Stimulated activated CD8-positive, alpha-beta memory T cell treated with anti-CD3 and anti-CD28 coated beads, Interleukin-7, amount 100 ng/mL, for 24 hours (primary cell): ENCODE results near the gene RPS6KA5.
"Not testable (repeated sequence)": the region's sequence is repeated elsewhere in the genome, so short reads cannot be mapped to it uniquely, and the experiment has no call there.

Experiments used
- DNase-seq: peaks from one replicate; pipeline ENCODE4 v3.0.0-alpha.2; 2020; ENCODE audit warnings: low read depth

The RPS6KA5 gene

DNA sequence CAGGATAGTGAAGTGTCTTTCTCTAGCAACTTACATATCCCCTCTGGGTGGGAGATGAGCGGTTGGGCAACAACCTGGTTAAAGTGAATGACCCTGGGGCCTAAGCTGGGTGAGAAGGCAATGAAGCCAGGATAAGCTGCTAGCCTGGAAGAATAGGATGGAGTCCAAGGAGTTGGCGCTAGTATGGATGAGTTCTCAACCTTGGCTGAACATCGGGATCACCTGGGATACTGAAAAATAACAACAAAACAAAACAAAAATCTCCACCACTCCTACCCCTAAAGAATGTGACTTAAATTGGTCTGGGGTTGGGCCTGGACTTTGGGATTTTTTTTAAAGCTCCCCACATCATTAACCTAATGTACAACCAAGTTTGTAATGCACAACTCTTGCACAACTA, 4.8 kb upstream of the RPS6KA5 start:
- DNase-seq = no peak

DNA sequence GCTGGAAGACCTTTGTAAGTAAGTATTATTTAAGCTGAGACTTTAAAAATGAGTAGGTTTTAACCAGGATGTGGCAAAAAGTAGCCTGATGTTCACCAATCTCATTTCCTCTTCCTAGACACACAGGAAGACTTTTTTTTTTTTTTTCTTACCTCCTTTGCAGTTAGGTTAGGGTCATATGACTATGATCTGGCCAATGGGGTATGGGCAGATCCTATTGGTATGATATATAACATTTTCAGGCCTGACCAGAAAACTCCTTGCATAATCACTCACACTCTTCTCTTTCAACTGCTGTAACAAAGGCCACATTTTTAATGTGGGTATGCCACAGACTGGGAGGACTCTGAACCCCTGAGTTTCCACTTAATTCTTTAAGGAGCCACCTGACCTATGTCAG, 2.7 kb upstream of the RPS6KA5 start:
- DNase-seq = no peak

DNA sequence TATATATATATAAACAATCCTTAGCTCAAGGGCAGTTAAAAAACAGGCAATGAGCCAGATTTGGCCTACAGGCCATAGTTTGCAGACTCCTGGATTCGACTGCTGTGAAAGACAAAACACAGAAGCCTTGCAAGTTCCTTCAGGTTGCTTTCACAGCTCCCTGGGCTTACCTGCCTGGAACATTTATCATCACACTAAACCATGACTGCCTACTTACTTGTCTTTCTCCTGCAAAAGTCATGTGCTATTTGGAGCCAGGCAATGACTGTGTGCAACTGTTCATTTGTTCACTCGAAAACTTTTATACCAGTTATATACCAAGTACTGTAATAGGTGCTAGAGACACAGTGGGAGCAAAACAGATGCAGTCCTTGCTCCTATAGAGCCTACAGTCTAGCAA, 2.2 kb upstream of the RPS6KA5 start:
- no peak for DNase-seq

DNA sequence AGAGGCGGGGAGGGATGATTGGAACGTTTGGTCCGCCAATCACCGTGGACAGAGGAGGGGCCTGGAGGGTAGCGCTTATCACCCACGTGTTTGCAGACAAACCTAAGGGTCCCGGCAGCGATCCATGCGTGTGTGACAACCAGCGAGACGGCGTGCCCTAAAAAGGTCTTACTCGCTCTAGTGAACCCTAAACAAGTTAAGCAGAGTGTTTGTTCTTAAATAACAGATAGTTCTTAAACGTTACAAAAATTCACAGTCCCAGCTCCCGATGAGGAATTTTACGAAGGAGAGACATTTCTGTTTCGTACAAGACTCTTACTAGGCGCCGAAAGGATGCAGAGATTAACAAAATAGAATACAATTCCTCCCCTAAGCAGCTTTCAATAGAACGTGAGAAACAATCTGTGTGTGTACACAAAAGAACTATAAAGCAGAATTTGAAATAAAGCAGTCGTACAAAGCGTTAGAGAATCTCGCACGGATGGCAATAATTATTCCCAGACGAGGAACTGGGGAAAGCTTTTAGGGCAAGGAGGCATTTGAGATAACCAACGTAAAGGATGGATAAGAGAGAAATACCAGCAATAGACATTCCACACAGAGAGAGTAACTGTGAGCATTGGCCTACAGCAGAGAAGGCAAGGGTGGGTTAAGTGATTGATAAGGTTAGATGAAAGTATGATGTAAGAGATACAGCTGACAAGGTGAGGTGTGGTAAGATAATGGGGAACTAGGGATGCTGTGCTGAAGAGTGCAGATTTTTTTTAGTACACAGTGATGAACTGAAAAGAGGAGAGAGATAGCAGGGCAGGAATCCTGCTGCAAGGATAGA, 831 bp upstream of the RPS6KA5 start:
- no peak for DNase-seq

DNA sequence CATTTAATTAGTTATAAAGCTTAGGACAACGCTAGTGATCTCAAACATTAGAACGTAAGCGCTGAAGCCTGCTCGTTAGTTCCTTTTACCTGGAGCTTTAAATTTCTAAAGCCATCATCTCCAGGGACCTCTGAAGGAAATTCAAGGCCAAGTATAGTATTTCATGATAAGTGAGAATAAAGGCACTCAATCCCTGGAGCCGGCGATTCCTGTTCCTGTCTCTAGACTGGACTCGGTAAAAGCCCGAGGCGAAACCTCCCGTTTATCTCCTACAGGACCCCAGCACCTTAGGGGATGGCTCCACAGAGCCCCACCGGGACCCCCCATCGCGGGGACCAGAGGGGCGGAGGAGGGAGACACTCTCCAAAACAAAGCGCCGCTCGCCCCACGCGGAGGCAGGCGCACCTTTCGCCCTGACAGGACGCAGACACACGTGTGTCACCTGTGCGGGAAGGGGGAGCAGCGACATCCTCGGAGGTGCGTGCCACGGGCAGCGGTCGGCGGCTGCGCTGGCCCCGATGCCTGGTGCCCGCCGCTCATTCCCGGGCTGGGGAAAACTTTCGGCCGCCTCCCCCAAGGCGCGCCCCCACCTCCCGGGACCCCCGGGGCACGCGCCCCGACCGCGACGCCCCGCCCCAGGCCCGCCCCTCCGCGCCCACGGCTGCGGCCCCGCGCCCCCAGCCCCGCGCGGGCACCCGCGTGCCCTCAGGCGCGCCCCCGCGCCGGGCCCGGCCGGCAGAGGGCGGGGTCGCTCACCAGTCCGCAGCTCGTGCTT, 678 bp downstream of the RPS6KA5 start:
- DNase-seq = peak; percentile 19

DNA sequence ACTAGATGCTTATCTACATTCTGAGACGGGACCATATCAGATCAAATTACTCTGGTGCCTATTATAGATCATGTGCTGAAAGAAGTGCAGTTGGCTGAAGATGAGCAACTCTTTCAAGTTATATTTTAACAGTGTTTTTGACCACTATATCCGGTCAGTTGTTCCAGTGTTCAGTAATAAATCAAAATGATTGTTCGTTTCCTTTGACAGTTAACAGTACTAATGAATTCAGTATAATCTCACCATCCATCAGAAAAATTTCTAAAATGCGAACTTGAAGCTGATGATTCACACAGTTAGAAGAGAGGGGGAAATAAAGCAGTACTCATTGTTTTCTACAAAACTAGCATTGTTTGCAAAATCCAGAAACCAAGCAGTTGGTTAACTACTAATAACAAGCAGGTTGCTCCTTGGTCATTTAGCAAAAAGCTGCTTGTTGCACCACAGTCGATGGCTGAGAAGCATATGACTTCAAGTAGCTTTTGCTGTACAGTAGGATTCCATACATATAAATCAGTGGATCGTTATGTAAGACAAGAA, 2.3 kb downstream of the RPS6KA5 start:
- DNase-seq = no peak

DNA sequence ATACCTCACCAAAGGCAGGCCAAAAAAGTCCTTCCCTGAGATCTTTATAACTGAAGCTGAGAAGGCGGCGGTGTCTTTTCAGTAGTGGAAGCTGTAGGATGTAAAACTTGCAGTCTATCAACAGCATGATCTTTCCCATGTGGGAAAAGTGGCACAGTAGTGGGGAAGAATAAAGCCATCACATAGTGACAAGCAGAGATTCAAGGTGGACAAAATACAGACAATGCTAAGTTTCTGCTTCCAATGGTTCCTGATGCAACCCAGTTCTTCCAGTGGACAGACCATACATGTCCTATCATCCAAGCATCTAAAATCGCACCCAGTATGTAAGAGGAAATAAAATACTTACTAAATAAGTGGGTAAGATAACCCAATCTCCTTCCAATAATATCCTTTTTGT, 4.1 kb downstream of the RPS6KA5 start:
- DNase-seq = no peak

DNA sequence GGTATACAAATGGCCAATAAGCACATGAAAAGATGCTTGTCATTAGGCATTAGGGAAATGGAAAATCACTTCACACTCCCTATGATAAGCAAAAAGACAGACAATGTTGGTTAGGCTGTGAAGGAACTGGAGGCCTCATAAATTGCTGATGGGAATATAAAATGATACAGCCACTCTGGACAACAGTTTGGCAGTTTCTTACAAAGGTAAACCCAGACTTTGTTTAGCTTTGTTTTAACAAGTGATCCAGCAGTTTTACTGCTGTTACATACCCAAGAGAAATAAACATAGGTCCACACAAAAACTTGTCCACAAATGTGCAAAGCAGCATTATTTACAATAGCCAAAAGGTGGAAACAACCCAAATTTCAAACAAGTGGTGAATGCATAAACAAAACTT, 5.4 kb downstream of the RPS6KA5 start:
- no peak for DNase-seq

DNA sequence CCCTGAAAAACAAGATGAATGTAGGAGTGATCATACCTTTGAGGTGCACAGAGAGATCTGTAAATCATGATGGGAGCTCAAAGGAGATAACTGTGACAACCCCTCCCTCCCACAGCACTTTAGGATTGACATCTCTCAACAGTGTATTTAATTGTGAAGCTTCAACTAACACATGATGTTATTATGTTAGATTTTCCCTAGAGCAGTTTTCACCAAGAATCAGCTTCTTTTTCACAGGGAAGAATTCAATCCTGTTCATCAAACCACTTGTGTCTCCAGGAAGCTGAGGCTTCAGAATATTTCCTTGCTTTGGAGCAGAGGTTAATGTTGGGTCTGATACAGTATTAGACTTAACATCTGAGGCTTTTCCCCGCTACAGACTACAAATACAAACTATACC, 11.8 kb downstream of the RPS6KA5 start:
- DNase-seq = no peak

DNA sequence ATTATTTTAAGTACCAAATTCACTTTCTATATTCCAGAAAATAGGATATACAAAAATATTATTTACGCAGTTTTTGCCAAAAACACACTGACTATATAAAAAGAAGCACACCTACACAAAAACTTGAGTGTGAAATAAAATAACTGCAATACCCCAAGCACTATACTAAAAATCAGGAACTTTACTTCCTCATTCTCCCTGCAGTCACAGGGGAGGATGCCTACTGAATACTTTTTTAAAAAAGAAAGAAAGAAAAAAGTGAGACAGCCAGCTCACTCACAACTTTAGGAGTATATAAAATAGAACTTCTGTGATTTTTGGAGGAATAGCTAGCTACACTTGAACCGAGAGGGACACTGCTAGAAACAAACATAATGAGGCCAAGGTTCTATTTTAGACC, 12.2 kb downstream of the RPS6KA5 start:
- DNase-seq = no peak

DNA sequence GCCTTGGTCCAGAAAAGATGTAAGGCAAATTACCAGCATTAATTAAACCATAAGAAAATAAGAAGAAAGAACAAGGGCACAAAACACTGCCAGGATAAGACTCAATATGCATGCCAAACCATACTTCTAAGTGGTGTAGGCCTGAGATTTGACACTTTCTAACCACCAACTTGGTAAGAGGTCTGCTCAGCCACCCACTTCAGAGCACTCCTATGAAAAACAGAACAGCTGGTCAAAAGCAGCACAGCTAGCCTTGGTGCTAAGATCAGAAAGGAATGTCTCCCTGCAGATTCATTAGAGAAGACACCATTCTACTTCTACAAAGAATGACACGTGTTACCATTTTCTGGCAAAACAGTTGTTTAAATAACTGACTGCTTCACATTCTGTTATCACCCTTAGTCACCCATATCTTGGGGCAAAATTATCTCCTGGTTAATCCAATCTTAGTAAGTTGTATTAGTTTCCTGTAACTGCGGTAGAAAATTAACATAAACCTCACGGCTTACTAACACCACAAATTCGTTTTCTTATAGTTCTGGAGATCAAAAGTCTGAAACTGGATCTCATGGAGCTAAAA, 13.2 kb downstream of the RPS6KA5 start:
- DNase-seq = no peak

DNA sequence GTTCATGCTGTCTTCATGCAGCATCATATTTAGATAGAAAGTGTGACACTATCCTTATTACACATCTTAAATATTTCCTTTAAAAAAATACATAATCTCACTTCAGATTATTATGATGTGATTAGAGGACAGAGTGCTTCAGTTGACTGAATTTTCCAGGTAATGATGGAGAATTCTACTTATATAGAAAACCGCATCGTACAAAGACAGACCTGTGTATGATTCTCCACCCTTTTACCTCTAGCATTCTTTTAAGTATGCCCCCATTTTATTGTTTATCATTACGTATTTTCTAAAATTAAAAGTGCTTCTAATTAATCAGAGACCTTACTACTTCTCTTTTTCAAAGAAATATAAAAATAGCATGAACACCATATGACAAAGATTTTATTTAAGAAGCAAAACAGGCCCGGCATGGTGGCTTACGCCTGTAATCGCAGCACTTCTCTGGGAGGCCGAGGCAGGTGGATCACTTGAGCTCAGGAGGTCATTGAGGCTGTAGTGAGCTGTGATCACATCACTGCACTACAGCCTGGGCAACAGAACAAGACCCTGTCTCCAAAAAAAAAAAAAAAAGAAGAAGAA, 13.9 kb downstream of the RPS6KA5 start:
- DNase-seq = no peak

DNA sequence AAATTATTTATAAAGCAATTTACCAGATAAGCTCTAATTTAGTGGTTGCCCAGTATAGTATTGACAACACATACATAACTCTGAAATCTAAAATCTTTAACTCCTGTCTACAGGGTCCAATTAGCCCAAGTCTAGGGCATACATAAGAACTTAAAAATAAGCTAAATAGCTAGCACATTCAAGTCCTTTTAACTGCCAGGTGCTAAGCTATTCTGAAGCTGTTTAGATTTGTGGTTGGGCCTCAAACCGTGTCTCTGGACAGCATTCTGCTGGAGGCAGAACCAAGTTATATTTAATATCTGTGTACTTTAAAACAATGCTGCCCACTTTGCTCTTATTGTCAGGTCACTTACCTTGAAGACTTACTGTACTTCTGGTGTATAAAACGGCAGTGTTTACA, 19.0 kb downstream of the RPS6KA5 start:
- no peak for DNase-seq

DNA sequence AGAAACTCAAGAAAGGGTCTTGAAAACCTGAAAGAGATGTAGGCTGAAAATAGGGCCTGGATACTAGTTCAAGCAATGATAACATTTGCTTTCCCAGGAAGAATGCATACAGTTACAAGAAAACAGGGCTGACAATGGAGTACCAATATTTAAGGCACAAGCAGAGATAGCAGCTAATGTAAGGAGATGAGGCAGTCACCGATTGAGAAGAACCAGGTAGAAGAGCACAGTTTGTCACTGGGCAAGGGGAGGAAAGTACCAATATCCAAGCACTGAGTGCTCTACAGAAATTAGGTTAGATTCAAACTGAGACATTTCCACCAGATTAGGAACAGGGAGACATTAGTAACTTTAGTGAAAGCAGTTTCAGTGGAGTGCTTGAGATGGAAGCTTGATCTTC, 19.9 kb downstream of the RPS6KA5 start:
- DNase-seq = no peak

DNA sequence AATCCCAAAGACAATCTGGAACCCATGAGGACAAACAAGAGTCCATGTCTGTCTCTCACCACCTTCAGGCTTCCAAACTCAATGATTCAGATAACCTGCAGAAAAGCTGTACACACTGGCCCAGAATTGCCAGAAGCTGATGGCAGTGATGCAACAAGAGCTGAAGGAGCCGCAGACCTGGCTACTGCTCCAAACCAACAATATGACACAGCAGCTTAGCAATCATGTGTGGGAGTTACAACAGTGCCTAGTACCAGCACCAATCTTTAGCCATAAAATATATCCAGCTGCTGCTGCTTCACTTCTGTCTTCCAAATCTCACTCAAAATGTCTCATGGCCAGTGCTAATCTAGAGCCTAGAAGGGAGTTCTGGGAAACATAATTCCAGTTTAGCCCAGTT, 22.0 kb downstream of the RPS6KA5 start:
- no peak for DNase-seq

DNA sequence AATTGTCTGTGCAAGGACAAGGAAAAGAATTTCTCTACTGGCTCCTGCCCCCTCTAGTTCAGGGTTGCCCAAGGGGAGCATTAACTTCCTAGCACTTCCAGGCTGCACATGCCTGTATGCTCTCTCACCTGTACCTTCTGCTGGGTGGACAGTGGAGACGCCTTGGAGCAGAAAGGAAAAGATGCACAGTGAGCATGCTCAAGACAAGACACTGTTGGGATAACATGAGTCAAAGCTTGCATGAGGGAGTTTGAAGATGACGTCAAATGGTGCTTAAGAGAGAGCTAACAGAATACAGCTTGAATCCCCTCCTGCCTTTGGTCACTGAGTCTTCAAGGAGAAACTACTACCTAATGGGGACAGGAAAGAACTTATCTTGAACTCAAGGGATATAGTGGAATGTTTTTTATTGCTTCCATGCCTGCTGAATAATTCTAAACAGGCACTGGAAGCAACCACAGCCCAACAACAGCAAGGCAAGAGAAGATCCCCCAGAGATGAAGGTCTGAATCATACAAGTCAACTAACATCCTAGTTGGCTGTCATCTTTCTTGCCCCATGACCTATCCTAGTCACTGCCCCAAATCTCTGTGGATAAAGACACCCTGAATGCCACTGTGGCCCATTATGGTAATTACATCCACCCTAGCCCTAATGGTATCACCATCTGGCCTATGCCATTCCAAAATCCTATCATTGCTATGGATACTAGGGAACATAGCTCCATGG, 23.5 kb downstream of the RPS6KA5 start:
- no peak for DNase-seq

DNA sequence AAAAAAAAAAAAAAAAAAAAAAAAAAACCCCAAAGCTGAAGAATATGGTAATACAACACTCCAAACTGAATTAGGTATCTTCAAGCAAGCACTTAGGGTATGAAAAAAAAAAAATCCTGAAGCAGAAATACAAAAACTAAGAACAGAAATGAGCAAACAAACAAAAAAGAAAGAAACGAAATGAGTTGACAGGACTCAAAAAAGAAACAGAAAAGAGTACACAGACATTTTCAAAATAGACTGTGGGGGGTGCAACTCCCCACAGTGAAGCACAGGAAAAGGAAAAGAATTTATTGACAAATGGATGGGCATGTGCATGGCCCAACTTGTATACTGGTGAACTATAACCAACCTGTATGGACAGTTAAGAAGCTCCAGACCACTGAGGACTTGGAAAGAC, 24.6 kb downstream of the RPS6KA5 start:
- no peak for DNase-seq

DNA sequence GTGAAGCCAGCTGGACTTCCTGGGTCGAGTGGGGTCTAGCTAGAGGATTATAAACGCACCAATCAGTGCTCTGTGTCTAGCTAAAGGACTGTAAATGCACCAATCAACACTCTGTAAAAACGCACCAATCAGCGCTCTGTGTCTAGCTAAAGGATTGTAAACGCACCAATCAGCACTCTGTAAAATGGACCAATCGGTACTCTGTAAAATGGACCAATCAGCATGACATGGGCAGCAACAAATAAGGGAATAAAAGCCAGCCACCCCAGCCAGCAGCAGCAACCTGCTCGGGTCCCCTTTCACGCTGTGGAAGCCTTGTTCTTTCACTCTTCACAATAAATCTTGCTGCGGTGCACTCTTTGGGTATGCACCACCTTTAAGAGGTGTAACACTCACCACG, 26.1 kb downstream of the RPS6KA5 start:
- not testable (repeated sequence) for DNase-seq

DNA sequence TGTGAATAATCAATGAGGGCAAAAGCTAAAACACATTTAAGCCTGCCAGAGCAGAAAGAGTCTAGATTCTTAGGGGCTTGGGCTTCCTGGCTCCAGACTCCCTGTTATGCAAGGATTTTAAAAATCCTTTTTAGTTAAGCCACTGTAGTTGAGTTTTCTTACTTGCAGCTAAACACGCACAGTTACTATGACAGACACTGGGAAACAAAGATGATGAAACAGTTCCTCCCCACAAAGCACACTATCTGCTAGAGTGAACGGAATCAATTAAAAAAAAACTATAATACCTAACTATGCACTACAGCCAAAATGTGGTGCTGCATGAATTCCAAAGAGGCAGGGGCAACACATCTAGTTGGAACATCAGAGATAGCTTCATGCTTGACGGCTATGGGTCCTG, 28.2 kb downstream of the RPS6KA5 start:
- DNase-seq = no peak

DNA sequence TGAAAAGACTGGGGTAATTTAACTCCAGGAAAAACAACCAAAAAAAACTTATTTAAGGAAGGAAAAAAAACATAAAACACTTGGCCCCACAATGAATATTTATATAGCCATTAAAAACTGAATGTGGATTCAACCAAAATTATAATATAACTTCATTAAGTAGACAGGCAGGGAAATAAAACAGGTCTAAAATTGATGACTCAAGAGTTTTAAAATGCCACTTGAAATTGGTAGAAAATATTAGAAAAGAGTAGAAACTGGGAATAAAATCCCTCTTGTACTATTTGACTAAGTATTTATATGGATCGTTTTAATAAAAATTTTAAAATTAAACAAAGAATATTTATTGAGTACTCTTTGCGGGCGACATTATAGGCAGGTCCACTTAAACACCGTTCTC, 28.8 kb downstream of the RPS6KA5 start:
- no peak for DNase-seq

DNA sequence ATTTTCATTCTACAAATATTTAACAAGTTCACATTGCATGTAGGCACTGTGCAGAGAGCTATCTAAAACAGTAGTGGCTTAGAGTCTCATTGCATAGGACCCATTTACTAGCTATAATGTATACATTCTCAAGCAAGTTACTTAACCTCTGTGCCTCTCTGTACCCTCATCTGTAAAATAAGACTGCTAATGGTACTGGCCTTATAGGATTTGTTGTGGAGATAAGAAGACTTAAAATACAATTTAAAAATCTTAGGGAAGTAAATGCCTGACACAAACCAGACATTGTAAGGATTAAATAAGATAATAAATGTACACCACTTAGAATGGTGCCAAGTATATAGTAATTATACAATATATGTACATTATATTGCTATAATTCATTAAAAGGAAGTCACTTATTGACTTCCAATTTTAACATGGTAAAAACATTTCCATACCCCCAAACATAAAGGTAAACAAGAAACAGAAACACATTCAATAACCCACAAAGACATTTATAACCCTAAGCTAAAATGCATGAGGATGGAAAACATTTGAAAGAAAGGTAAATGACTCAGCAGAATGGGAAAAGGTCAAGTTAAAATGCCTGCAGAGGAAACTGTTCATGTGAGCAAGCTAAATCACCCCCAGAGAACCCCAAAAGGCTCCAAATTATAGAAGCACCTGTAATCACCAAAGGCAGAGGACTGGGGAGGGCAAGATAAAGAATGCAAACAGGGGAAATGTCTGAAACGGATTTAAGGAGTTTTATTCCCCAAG, 30.8 kb downstream of the RPS6KA5 start:
- no peak for DNase-seq
